Activated T-helper 9 cell treated with anti-CD3 and anti-CD28 coated beads, Interleukin-2, amount 50 U/mL, for 16 hours (primary cell): ENCODE results near the gene LRRN1.

ENCODE experiments used
- DNase-seq: peaks from one replicate; pipeline ENCODE4 v3.0.0-alpha.2; 2020; ENCODE audit warnings: low read depth

The LRRN1 gene

DNA sequence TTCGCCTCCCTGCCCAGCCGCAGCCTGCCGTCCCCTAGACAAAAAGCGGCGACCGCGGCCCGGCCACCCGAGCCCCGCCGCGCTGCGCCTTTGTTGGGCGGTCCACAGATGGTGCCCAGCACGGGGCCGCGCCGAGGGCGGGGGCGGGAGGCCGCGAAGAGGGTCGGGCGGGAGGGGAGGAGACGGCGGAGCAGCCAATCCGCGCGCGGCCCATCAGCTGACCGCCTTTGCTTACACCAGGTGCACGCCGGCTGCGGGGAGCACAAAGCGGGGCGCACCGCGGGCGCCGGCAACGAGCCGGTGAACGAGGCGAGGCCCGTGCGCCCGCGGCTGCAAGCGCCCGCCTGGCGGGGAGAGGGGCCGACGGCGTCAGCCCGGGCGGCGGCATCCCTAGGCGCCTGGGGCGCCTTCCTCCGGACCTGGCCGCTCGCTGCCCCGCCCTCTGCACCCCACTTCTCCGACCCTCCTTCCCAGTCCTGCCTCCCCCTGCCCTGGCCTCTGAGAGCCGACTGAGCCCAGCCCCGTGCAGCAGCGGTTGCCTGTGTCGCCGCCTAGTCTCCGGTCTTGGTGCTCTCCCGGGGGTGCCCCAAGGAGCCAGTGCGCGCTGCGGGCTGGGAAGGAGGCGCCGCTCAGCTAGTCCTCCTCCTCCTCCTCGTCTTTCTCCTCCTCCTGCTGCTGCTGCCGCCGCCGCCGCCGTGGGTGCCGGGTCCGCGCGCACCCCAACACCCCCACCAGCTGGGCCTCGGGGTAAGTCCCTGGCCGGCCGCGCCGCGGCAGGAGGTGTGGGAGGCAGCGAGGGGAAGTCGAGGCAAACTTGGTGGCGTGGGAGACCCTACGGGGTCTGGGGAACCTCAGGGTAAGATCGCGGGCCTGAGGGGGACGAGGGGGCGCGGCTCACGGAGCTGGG is at the start of gene LRRN1:
Gene LRRN1, plus strand, starts transcription at position 259 of the 907 bp plus-strand sequence. CDS start 45,211 bp downstream, outside the sequence.
- DNase-seq, result no peak

DNA sequence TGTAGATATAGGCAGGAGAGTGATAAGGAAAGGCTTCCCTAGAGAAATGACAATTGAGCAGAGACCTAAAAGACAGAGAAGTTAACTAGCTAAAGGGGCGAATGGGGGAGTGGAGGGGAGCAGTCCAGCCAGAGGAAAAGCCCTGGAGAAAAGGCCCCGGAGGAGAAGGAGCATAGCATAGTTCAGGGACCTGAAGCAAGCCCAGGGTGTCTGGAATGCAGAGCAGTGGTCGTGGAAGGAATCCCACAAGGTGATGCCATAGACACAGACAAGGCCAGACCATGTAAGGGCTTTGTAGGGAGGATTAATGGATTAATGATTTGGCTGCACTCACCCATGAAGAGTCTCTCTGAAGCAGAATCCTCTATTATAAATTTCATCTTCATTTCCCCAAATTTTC is 45.8 kb upstream of the LRRN1 start:
- DNase-seq, result no peak

DNA sequence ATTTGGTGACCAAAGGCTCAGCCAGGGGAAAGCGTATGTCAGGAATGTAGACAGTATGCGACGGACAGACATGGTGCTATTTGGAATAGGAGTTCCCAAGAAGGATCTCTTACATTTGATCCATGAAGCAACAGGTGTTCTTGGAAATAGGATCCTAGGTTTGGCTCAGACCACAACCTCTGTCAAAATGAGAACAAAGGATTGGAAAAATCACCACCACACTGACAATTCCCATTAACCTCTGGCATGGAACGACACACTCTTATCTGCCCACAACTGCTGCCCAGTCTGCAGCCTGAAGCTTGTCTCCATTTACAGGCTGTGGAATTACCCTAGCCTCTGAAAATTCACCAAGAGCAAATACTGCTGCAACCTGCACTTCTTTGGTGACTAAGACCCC is 33.6 kb upstream of the LRRN1 start:
- no peak for DNase-seq

DNA sequence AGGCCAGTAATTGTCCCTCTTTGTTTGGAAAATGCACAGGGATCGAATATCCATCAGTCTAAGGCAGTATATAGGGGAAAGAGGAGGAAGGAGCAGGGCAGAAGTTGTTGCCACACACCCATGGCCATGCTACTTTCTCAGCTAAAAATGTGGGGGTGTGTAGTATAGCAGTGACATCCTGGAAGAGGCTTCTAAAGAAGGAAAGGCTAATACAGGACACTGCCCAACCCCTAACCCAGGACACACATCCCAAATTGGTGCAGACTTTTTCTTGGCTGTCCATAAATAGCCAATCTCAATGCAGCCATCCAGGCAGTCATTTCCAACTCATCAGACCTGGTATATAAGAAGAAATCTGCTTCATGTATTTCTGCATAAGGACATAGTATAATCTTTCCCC is 33.1 kb upstream of the LRRN1 start:
- DNase-seq, result no peak

DNA sequence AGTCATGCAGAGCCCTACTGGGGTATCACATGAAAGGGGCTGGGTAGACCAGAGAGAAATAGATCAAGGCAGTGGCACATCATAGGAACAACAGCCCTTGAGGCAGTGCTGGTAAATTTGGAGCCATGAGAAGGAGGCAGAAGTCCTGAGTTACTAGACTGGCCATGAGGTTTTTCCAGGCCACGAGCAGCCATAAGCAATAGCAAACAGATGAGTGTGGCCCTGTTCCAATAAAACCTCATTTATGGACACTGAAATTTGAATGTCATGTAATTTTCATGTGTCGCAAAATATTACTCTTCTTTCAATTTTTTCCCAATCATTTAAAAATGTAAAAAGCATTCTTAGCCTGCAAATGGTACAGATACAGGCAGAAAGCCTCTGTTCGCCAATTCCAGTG is 28.1 kb upstream of the LRRN1 start:
- no peak for DNase-seq

DNA sequence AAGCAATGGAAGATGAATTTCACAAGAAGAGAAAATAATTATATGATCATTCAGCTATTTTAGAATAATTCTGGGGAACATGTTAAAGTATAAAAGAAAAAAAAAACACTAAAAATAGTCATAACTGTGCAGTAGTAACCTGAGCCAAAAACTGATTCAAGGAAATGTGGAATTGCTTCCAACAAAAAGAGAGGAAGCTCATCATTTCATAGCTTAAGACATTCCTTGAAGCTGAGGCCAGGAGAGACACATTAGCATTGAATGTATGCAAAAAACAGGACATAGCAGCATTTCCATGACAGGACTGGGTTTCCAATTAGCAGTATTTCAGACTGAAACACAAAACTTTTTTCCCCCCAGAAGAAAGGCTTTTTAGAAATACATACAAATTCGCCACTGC is 27.7 kb upstream of the LRRN1 start:
- no peak for DNase-seq

DNA sequence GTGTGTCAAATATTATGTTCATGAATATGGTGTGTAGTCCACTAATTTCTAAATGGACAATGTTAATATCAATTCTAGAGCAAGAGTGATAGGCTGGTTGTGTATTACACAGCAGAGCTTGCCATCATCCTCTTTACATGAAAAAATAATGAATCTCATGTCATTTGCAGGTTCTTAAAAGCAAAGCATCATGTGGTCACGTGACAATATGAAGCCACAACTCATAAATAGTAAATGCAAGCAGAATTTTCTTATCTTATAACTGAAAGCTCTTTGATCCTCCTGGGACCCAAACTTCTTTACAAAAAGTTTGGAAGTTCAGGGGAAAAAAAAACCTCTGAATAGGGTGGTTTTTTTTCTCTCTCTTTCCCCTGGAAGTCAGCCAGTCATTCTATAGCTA is 26.9 kb upstream of the LRRN1 start:
- no peak for DNase-seq

DNA sequence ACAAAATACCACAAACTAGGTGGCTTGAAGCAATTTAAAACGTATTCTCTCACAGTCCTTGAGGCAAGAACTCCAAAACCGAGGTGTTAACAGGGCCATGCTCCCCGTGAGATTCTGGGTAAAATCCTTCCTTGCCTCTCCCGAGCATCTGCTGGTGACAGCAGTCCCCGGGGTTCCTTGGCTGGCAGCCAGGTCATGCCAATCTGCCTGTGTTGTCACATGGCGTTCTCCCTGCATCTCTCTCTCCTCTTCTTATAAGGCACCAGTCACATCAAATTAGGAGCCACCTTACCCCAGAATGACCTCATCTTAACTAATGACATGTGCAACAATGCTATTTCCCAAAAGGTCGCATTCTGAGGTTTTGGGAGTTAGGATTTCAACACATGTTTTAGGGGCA is 26.3 kb upstream of the LRRN1 start:
- DNase-seq, result no peak

DNA sequence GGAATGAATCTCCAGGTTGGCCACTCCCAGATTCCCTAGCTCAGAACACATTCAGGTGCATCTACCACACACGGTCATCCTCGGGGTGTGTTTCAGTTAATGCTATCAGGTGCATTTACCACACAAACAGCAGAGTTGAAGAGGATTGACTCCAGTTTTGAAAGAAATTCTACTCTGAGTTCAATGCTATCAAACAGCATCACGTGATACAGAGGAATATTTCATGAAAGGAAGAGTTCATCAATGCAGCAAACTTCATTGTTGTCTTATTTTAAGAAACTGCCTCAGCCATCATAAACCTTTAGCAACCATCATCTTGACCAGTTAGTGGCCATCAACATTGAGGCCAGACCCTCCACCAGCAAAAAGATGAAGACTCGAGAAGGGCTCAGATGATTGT is 22.6 kb upstream of the LRRN1 start:
- DNase-seq, result no peak

DNA sequence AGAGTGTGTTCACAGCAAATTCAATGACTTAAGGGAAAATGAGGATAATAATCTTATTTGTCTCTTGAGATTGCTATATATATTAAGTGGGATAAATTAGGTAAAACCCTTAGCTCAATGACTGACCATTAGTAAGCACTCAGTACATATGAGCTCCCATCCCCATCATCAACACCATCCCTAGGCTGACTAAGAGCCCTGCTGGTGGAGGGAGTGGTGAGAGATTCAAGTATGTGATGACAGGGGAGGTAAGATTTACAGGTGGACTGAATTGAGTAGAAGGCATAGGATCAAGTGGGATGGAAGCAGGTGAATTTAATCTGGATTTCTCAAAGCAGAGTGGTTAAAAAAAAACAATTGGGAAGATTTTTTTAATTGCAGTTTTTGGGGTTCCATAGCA is 21.0 kb upstream of the LRRN1 start:
- DNase-seq, result no peak

DNA sequence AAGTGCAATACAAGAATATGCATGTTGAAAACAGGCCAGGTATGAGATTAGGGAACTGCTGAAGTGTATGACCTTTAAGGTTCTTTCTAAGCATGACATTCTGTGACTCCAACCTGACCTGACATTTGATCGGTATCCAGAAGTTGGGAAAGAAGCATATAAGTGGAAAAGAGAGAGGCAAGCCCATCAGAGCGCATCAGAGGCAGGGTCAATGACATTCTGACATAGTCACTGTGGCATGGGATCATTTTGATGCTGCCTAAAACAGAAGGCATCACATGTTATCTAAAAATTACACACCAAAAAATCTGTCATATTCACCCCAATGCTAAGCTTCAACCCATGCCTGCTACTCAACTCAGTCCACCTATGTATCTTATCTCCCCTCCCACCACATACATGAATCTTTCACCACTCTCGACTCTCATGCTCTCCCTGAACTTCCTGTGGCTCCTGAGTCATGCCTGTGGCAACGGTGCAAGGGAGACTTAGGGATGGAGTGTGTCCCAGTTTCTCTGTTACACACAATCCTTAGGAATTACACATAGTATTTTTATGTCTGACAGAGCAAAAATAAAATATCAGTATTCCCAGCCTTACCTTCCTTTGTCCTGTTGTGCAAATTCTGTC is 20.5 kb upstream of the LRRN1 start:
- DNase-seq, result no peak

DNA sequence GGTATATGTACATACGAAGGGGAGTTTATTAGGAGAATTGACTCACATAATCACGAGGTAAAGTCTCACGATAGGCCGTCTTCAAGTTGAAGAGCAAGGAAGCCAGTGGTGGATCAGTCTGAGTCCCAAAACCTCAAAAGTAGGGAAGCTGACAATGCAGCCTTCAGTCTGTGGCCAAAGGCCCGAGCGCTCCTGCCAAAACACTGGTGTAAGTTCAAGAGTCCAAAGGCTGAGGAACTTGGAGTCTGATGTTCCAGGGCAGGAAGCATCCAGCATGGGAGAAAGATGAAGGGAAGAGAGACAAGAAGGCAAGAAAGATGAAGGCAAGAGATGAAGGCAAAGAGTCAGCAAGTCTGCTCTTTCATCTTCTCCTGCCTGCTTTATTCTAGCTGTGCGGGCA is 16.8 kb upstream of the LRRN1 start:
- no peak for DNase-seq

DNA sequence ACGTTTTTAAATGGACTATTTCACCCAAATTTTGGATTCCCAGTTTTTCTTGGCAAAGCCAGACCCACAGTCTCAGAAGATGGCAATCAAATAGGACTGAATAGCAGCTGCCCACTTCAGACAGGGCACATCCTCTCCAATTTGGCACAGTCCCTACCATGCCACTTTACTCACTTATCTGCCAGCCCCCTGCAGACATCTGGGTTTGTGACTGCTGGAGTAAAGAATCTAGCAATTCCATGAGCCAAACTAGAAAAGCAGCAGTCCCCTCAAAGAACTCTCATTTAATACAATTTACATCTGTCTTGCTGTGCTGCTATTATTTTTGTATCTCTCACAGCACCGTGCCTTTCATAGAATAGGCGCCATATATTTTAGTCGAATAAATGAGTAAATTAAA is 16.0 kb upstream of the LRRN1 start:
- no peak for DNase-seq

DNA sequence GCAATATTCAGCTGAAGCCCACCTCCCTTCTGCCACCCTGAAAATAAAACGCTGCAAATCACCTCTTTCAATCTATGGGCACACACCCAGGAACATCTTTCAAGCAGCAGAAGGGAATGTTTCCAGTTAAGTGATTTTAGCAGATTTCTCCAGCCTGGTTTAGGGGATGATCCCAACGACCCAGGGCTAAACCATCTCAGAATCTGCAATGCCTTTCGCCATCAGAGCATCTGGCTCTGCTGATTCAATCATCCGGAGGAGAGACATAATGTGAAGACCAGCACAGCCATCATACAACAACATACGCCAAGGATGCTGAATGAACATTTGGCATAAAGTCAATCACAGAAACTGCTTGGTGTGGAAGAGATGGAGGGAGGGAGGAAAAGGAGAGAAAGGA is 15.5 kb upstream of the LRRN1 start:
- no peak for DNase-seq

DNA sequence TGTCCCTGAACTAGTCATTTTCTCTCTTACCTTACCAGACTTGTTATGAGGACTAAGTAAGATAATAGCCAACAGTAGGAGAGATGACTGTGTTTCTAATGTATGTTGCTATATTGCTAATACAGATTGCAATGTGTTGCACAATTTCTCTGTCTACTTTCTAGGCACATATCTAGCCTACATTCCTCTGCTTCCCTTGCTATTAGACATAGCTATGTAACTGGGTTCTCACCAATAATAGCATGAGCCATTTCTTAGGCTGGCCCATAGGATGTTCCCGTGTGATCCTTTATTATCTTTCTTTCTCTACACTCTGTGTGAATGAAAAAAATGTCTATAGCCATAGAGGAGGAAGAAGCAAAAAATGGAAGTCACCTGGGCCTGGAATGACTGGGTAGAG is 6.8 kb upstream of the LRRN1 start:
- no peak for DNase-seq

DNA sequence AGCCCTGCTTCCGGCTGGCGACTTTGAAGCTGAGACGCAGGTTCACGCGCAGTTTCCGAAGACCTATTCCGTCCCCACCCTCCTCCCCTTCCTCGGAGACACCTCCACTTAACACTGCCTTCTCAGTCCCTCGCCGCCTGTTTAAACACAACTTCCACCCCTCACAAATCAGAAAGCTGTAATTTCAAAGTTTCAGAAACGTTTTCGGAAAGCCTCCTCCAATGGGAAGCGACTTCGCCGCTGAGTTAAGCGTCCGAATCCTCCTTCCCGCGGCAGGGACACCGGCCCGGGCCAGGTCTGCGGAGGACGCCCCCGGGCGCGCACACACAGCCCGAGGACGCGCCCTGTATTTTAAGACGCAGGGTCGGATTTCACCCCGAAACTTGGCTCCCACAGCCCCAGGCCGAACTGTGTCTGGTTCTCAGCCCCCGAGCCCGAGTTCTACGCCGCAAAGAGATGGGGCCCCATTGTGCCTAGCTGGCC is 559 bp upstream of the LRRN1 start:
- no peak for DNase-seq

DNA sequence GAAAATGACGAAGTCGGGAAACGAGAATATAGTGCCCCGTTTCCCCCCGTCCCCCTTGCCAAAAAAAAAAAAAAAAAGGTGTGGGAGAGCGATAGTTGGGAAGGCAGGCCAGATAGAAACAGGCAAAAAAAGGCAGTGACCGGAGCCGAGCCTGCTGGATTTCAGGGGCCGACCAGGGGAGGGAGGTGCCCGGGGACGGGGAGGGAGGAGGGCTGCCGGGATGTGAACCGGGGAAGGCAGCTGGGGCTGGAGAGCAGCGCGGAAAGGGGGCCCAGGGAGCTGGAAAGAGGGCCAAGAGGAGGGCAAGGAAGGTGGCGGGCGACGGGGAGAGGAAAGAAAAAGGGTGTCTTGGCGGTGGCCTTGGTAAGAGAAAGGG is 837 bp downstream of the LRRN1 start:
- no peak for DNase-seq

DNA sequence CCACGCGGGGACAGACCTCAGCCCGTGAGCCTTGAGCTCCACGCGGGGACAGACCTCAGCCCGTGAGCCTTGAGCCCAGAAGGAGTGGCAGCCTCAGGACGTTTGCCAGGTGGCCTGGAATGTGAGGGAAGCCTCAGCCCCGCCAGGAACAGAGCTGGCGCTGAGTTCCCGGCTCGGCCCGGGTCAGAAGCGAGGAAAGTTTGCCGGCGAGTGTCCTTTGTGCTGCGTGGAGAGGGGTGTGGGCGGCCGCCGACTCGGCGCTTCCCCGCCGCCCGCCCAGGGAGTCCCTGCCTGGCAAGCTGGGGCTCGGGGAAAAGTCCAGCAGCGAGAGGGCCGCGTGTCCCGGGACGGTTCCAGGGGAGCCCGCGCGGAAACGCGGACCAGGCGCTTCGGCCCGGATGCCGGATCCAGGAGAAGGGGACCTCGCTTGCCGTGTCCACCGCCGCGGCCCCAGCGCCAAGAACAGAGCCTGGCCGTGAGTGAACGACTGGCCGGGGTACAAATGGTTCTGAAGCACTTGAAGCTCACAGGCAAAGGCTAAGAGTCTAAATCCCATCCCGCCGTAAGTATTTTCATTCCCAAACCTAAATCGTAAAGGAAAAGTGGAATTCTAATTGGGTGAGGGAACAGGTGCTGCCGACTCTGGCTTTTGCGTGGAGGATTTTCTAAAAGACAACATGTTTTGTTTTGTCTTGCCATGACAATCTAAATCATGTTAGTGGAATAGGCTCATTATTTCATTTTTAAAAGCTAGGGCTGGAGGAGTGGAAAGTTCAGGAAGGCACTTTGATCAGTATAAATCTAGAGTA is 1.7 kb downstream of the LRRN1 start:
- DNase-seq, result no peak

DNA sequence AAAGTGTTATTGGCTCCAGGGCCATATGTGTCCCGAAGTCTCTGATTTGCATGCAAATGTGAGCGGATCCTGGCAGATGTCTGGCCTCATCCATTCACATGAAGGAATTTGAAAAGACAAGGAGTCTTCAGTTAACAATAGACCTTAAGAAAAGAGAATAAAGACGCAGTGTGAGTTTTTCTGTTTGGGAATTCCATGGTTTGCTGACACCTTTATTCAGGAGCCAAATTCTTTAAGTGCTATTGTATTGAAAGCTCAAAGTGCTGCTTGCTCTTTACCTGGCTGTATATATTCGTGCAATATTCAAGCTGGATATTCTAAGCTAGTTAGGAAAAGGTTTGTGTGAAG is 2.2 kb downstream of the LRRN1 start:
- DNase-seq, result no peak

DNA sequence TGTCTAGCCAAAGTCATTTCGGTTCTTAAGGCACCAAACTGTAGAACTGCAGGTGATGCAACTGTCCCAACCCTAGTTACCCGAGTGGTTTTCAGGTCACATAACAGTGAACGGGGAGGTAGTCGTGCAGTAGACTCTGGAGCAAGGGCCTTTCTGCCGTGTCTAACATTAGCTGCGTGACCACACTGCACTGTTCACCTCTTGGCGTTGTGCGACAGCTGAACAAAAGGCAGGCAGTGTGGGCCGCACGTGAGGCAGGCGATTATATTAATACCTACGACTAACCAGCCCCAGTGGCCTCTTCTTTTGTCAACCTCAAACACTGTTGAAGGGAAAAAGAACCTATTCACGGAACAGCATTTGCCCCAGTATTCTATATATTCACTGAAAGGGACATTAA is 2.8 kb downstream of the LRRN1 start:
- DNase-seq, result no peak

DNA sequence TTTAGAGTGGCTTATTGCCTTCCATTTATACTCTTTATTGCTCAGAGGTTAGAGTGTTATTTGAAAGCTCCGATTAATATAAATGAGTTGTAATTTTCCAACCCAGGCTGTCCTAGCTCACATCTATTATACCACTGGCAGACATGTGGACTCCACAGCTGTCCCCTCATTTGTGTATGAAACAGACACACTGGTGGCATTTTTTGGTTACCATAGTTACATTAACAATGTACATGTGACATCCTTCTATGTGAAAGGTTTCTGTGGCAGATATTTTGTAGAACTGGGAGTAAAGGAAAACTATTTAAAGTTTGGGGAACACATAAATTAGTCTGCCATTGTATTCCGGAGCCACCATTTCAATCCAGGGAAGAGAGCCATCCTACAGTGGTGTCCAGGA is 5.3 kb downstream of the LRRN1 start:
- no peak for DNase-seq

DNA sequence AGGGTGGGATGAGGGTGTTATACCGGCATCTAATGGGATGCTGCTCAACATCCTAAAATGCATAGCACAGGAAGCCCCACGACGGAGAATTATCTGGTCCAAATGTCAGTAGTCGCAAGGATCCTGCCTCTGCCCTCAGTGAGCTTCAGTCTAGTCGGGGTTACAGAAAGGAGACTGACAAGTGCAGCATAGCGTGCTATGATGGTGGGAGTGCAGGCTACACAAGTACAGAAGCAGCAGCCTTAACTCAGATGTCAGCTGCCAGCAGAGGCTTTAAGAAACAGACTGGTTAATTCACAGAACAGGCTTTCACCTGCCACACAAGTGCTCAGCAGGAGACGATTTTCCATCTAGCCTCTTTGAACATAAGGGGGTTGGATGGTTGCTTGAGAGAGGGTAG is 6.9 kb downstream of the LRRN1 start:
- no peak for DNase-seq

DNA sequence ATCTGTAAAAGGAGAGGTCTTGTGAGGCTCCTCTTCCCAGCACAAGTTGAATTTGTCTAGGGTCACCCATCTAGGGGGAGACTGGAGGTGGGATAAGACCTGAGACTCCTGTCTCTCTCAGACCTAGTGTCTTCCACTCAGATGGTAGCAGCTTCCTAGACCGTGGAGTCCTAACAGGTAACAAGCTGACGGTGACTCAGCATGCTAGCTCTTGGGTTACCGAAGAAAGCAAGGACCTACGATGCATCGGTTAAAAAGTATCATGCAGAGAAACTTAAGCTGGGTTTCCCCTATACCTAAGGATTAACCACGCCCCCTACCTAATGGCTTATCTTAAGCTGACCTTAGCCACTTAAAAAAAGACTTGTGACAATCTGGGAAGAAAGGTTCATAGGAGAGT is 7.6 kb downstream of the LRRN1 start:
- no peak for DNase-seq
